GM12878 (cell line): ENCODE measurements around the gene TTI1. TPM values are rescaled to one million over a fixed set of nuclear protein-coding genes. Genes with fewer than 3 reads are reported as not detected.

Experiments
- ATAC-seq: fragments of 200-7000 bp; cut with Tn5 transposase; 3 replicates; pipeline ENCODE4 v1.9.1; 2020; ENCODE audit warnings: mild to moderate bottlenecking, moderate library complexity
- BruUV-seq: library from RNA; stranded (reverse); fragments of 400-500 nt; replicated peaks from 2 replicates; lab custom pipeline; 2021; lab: Mats Ljungman, UMichigan
- CTCF ChIA-PET: fragments of 300-600 bp; sonication (Branson Sonifier 250); formaldehyde crosslinking; extraction: SDS; loops from one replicate; lab custom pipeline; 2021; ENCODE audit warnings: inconsistent platforms; lab: Yijun Ruan, JAX
- POLR2A ChIA-PET: fragments of 350-600 bp; formaldehyde crosslinking; extraction: SDS; loops from one replicate; lab custom pipeline; 2021; ENCODE audit warnings: inconsistent platforms; lab: Charles Lee
- RAD21 ChIA-PET: fragments of 300-600 bp; sonication (Branson Sonifier 250); formaldehyde crosslinking; loops from one replicate; lab custom pipeline; 2023; ENCODE audit warnings: antibody characterized with exemption; ENCODE audit not compliant: unreplicated experiment; lab: Charles Lee
- SMC1A ChIA-PET: fragments of 300-600 bp; sonication (Branson Sonifier 250); formaldehyde crosslinking; loops from one replicate; lab custom pipeline; 2023; ENCODE audit not compliant: unreplicated experiment, uncharacterized antibody; lab: Charles Lee
- DNase-seq: peaks from one replicate; pipeline ENCODE4 v3.0.0-alpha.2; 2011; ENCODE audit warnings: low read depth, low spot score
- FAIRE-seq: peaks from 3 replicates; lab custom pipeline; 2011; peaks lifted over from hg19 to GRCh38; lab: Jason Lieb, UNC
- H2AFZ ChIP-seq: 2 replicates; pipeline ENCODE4 v1.6.0; 2011; ENCODE audit warnings: low read depth, low read length, control low read depth; ENCODE audit not compliant: control insufficient read depth
- H3K27ac ChIP-seq: 2 replicates; pipeline ENCODE4 v1.5.1; 2011; ENCODE audit warnings: control low read depth; ENCODE audit not compliant: control insufficient read depth, insufficient read depth
- H3K27me3 ChIP-seq, 2 experiments: replicated peaks in 1 of 2; 2 replicates each; pipeline versions ENCODE4 v1.6.0 to v1.6.1; 2011; ENCODE audit warnings: low read length in 1 of 2; ENCODE audit not compliant: control insufficient read depth in 2 of 2, insufficient read depth in 2 of 2
- H3K36me3 ChIP-seq, 2 experiments: 2 replicates each; pipeline ENCODE4 v1.5.1; 2011; ENCODE audit warnings: low read length in 1 of 2; ENCODE audit not compliant: control insufficient read depth in 2 of 2, insufficient read depth in 2 of 2
- H3K4me1 ChIP-seq: 2 replicates; pipeline ENCODE4 v1.6.1; 2011; ENCODE audit warnings: mild to moderate bottlenecking, low read length, moderate library complexity, mixed read lengths; ENCODE audit not compliant: control insufficient read depth, insufficient read depth
- H3K4me2 ChIP-seq: 2 replicates; pipeline ENCODE4 v1.6.0; 2011; ENCODE audit warnings: control low read depth; ENCODE audit not compliant: control insufficient read depth, insufficient read depth
- H3K4me3 ChIP-seq: fragments of 200-600 bp; sonication (generic); 2 replicates; pipeline ENCODE4 v1.5.1; 2016
- H3K79me2 ChIP-seq: 2 replicates; pipeline ENCODE4 v1.6.0; 2011; ENCODE audit warnings: low read length; ENCODE audit not compliant: control insufficient read depth, insufficient read depth
- H3K9ac ChIP-seq: 2 replicates; pipeline ENCODE4 v1.8.0; 2011; ENCODE audit warnings: low read length, control low read depth, mixed read lengths; ENCODE audit not compliant: control insufficient read depth, insufficient read depth
- H3K9me3 ChIP-seq: replicated peaks from 3 replicates; pipeline ENCODE4 v1.5.1; 2011; ENCODE audit warnings: mild to moderate bottlenecking, low read length; ENCODE audit not compliant: control insufficient read depth, insufficient read depth
- H4K20me1 ChIP-seq: 2 replicates; pipeline ENCODE4 v1.6.0; 2011; ENCODE audit not compliant: control insufficient read depth, insufficient read depth
- CEBPB ChIP-seq, 2 experiments: fragments of 150-350 bp in 1 of 2; IDR thresholded peaks; 2 replicates each; pipeline ENCODE4 v1.6.1; 2012 to 2014; ENCODE audit warnings: low read depth in 2 of 2, low read length in 2 of 2, borderline replicate concordance in 1 of 2, inconsistent platforms in 1 of 2
- CHD1 ChIP-seq: IDR thresholded peaks from 2 replicates; pipeline ENCODE4 v1.6.1; 2012; ENCODE audit warnings: low read depth, low read length, improper control_type of control experiment
- CHD4 ChIP-seq: fragments of 200-600 bp; sonication (generic); IDR thresholded peaks from 2 replicates; pipeline ENCODE4 v1.6.1; 2016; ENCODE audit warnings: mild to moderate bottlenecking
- EED ChIP-seq: sonication (generic); IDR thresholded peaks from 2 replicates; pipeline ENCODE4 v1.6.1; 2016; ENCODE audit warnings: antibody characterized with exemption, low read depth
- HDAC2 ChIP-seq: fragments of 200-600 bp; sonication (generic); IDR thresholded peaks from 2 replicates; pipeline ENCODE4 v1.6.1; 2017
- HDGF ChIP-seq: fragments of 450-650 bp; IDR thresholded peaks from 2 replicates; pipeline ENCODE4 v1.6.1; 2016; ENCODE audit warnings: antibody characterized with exemption
- MEF2B ChIP-seq: fragments of 450-650 bp; IDR thresholded peaks from 2 replicates; pipeline ENCODE4 v1.6.1; 2018; ENCODE audit warnings: mild to moderate bottlenecking, moderate library complexity; ENCODE audit not compliant: partially characterized antibody, poor library complexity, severe bottlenecking
- NFIC ChIP-seq: IDR thresholded peaks from 2 replicates; pipeline ENCODE4 v1.6.1; 2012; ENCODE audit warnings: low read depth, mild to moderate bottlenecking, inconsistent platforms, low read length, moderate library complexity
- NFXL1 ChIP-seq: fragments of 450-650 bp; IDR thresholded peaks from 2 replicates; pipeline ENCODE4 v1.6.1; 2017; ENCODE audit warnings: antibody characterized with exemption, mild to moderate bottlenecking, borderline replicate concordance
- NR2C1 ChIP-seq: fragments of 450-650 bp; IDR thresholded peaks from 2 replicates; pipeline ENCODE4 v1.6.1; 2017; ENCODE audit warnings: antibody characterized with exemption, mild to moderate bottlenecking, moderate library complexity
- POLR2AphosphoS5 ChIP-seq: IDR thresholded peaks from 2 replicates; pipeline ENCODE4 v1.6.1; 2011; ENCODE audit warnings: mild to moderate bottlenecking, low read length, inconsistent platforms
- RAD51 ChIP-seq: fragments of 450-650 bp; IDR thresholded peaks from 2 replicates; pipeline ENCODE4 v1.6.1; 2016; ENCODE audit warnings: moderate library complexity, mild to moderate bottlenecking, inconsistent platforms
- SIN3A ChIP-seq: IDR thresholded peaks from 2 replicates; pipeline ENCODE4 v1.6.1; 2012; ENCODE audit warnings: low read depth, low read length, improper control_type of control experiment
- SMAD1 ChIP-seq: fragments of 450-650 bp; IDR thresholded peaks from 2 replicates; pipeline ENCODE4 v1.6.1; 2018; ENCODE audit warnings: mild to moderate bottlenecking, low read depth; ENCODE audit not compliant: partially characterized antibody
- SMC3 ChIP-seq: IDR thresholded peaks from 2 replicates; pipeline ENCODE4 v1.6.1; 2011; ENCODE audit warnings: low read length, improper control_type of control experiment, borderline replicate concordance
- SP1 ChIP-seq: IDR thresholded peaks from one replicate; pipeline ENCODE4 v1.6.1; 2011; ENCODE audit warnings: low read depth, low read length
- ZNF24 ChIP-seq: fragments of 450-650 bp; IDR thresholded peaks from 2 replicates; pipeline ENCODE4 v1.6.1; 2017; ENCODE audit warnings: antibody characterized with exemption, mild to moderate bottlenecking
- WGBS: methylation state at CpG from one replicate; pipeline ENCODE4 v1.1.6; 2016; ENCODE audit warnings: low lambda C conversion rate; ENCODE audit not compliant: insufficient replicate concordance, insufficient coverage; ENCODE audit errors: missing lambda C conversion rate; 5-methylcytosine and 5-hydroxymethylcytosine counted together
- in situ Hi-C: fragments of 300-500 bp; cut with MboI; formaldehyde crosslinking; loops from 9 replicates; pipeline ENCODE4 v1.14.3; 2018; ENCODE audit warnings: mixed read lengths
- intact Hi-C: fragments of 100-400 bp; cut with micrococcal nuclease; formaldehyde crosslinking; loops from one replicate; pipeline ENCODE4 v1.14.2; 2022; ENCODE audit not compliant: unreplicated experiment
- polyA plus RNA-seq, 11 experiments: library from polyadenylated mRNA; depleted of rRNA in 4 of 11; unstranded in 6 of 11; stranded (reverse) in 5 of 11; fragments of >200 nt; fragmentation: Nextera tagmentation in 4 of 11; fragmentation: Illumina TruSeq in 1 of 11; extraction: Ambion mirVana in 4 of 11; extraction: Trizol in 1 of 11; gene quantifications; 1 replicate in 1 of 11; 2 replicates in 10 of 11; pipeline versions ENCODE4 v1.2.1 to v1.2.3, GENCODE V29; 2011 to 2016; ENCODE audit warnings: inconsistent platforms in 2 of 11, missing spikeins in 2 of 11, low read depth in 1 of 11
- total RNA-seq, 4 experiments: library from RNA; depleted of rRNA in 3 of 4; stranded (reverse); fragments of >200 nt in 3 of 4; fragmentation: Illumina TruSeq in 1 of 4; extraction: Trizol in 1 of 4; gene quantifications; 2 replicates each; pipeline versions ENCODE4 v1.2.1 to v1.2.3, GENCODE V29; 2013 to 2021
- TF ChIP-seq, protein P1 (sequence below): fragments of 450-650 bp; IDR thresholded peaks from 2 replicates; pipeline ENCODE4 v1.6.1; 2016; ENCODE audit warnings: mild to moderate bottlenecking
- TF ChIP-seq, protein P2 (sequence below): fragments of 450-650 bp; IDR thresholded peaks from 2 replicates; pipeline ENCODE4 v1.6.1; 2016; ENCODE audit warnings: mild to moderate bottlenecking, moderate library complexity, borderline replicate concordance
- TF ChIP-seq, protein P3 (sequence below): IDR thresholded peaks from 2 replicates; pipeline ENCODE4 v1.6.1; 2012; ENCODE audit warnings: low read depth, low read length, improper control_type of control experiment

The TTI1 gene
- total and polyA plus RNA-seq, 10 of the 15 experiments (the other 5 are each of a cell fraction or from before 2014, with no cell fraction given): 5.3 to 44.6 (median 24.9) TPM

DNA sequence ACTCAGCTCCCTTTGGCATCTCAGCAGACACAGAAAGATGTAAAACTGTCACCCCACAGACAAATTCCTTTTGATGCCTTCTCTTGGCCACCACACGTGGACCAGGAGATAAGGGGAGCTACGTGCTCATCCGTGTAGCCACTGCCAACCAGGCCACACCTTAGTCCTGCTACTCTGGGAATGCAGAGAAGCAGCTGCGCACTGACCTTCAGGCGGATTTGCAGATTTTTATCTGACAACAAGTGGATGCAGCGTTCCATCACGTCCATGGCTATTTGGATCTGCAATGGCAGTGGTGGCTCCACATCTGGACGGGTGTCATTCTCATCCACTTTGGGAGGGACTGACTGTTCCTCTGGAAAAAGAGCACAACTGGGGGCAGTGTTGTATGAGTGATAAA, 30.8 kb downstream of the TTI1 start (continued):
- TF ChIP-seq NFIC (no peak), SMAD1 (no peak), MEF2B (no peak), ZNF24 (no peak), NR2C1 (no peak), EED (no peak), SMC3 (no peak)
- TF ChIP-seq, protein P1, sequence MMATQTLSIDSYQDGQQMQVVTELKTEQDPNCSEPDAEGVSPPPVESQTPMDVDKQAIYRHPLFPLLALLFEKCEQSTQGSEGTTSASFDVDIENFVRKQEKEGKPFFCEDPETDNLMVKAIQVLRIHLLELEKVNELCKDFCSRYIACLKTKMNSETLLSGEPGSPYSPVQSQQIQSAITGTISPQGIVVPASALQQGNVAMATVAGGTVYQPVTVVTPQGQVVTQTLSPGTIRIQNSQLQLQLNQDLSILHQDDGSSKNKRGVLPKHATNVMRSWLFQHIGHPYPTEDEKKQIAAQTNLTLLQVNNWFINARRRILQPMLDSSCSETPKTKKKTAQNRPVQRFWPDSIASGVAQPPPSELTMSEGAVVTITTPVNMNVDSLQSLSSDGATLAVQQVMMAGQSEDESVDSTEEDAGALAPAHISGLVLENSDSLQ: no peak

DNA sequence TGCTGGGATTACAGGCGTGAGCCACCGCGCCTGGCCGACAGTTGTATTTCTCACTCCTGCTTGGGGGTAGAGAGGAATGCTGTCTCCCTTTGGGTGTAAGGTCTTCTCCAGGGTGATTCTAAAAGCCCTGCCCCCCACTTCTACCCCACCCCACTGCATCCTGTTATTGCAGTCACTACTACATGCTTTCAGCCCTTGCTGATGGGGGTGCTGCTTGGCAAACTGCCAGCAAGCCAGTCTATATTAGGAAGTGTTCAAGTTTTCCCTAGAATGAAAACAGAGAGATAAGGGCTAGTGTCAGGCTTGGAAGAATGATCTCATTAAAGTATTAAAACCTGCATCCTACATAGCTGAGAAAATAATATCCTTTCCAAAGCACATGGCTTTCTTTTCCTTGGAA, 31.3 kb downstream of the TTI1 start:
- no peak overlapping the region for H3K4me2 ChIP-seq
- intact Hi-C loops (no loop called here), in situ Hi-C loops (no loop called here)
- H3K27ac ChIP-seq: no peak overlapping the region
- ATAC-seq: no peak
- no peak overlapping the region for H3K9ac ChIP-seq
- ChIA-PET CTCF (interaction anchor here (0.6 to 1.1 kb wide), 2 partner anchors 386 to 1323 kb away, joined by 3 read pairs; no protein-coding TSS in a partner anchor), SMC1A (interaction anchor here (0.9 kb wide), 1 partner anchor 9 kb away, joined by 4 read pairs; no protein-coding TSS in a partner anchor), RAD21 (no interaction called here), POLR2A (no interaction called here)
- H3K79me2 ChIP-seq: no peaks in the 10 kb centered on the region
- WGBS: 98% methylated on average over 4 of the region's 4 CpGs
- H3K9me3 ChIP-seq: no peaks in the 10 kb centered on the region
- no peaks in the 10 kb centered on the region for H3K4me1 ChIP-seq
- no peaks in the 10 kb centered on the region for H3K27me3 ChIP-seq
- no TSS peak for BruUV-seq
- H3K4me3 ChIP-seq: no peak overlapping the region
- no peaks in the 10 kb centered on the region for H4K20me1 ChIP-seq
- H2AFZ ChIP-seq: no peak overlapping the region
- DNase-seq: no peak
- FAIRE-seq: no peak
- no peak for TF ChIP-seq HDGF
- TF ChIP-seq CEBPB (IDR thresholded peaks at IDR 0.05; ENCODE audit: borderline replicate concordance in 1 of 2, low read depth in 2 of 2, low read length in 2 of 2): no peak
- no peak for TF ChIP-seq MEF2B
- TF ChIP-seq SP1: no peak
- TF ChIP-seq CHD1: no peak
- TF ChIP-seq, protein P2, sequence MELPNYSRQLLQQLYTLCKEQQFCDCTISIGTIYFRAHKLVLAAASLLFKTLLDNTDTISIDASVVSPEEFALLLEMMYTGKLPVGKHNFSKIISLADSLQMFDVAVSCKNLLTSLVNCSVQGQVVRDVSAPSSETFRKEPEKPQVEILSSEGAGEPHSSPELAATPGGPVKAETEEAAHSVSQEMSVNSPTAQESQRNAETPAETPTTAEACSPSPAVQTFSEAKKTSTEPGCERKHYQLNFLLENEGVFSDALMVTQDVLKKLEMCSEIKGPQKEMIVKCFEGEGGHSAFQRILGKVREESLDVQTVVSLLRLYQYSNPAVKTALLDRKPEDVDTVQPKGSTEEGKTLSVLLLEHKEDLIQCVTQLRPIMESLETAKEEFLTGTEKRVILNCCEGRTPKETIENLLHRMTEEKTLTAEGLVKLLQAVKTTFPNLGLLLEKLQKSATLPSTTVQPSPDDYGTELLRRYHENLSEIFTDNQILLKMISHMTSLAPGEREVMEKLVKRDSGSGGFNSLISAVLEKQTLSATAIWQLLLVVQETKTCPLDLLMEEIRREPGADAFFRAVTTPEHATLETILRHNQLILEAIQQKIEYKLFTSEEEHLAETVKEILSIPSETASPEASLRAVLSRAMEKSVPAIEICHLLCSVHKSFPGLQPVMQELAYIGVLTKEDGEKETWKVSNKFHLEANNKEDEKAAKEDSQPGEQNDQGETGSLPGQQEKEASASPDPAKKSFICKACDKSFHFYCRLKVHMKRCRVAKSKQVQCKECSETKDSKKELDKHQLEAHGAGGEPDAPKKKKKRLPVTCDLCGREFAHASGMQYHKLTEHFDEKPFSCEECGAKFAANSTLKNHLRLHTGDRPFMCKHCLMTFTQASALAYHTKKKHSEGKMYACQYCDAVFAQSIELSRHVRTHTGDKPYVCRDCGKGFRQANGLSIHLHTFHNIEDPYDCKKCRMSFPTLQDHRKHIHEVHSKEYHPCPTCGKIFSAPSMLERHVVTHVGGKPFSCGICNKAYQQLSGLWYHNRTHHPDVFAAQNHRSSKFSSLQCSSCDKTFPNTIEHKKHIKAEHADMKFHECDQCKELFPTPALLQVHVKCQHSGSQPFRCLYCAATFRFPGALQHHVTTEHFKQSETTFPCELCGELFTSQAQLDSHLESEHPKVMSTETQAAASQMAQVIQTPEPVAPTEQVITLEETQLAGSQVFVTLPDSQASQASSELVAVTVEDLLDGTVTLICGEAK: no peak
- TF ChIP-seq SIN3A: no peak
- no peak for TF ChIP-seq POLR2AphosphoS5
- no peak for TF ChIP-seq RAD51
- TF ChIP-seq, protein P3, sequence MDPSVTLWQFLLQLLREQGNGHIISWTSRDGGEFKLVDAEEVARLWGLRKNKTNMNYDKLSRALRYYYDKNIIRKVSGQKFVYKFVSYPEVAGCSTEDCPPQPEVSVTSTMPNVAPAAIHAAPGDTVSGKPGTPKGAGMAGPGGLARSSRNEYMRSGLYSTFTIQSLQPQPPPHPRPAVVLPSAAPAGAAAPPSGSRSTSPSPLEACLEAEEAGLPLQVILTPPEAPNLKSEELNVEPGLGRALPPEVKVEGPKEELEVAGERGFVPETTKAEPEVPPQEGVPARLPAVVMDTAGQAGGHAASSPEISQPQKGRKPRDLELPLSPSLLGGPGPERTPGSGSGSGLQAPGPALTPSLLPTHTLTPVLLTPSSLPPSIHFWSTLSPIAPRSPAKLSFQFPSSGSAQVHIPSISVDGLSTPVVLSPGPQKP: no peak
- TF ChIP-seq CHD4: no peak
- TF ChIP-seq HDAC2: no peak
- no peak for TF ChIP-seq SMC3
- no peak for TF ChIP-seq NFXL1
- H3K36me3 ChIP-seq: peaks cover 13 to 14% of the 10 kb centered on the region in 2 experiments
